Measurements from ENCODE around the gene FBXL14. TPM values are rescaled to one million over a fixed set of nuclear protein-coding genes. Genes with fewer than 3 reads are reported as not detected.
"Not testable (repeated sequence)": the region's sequence is repeated elsewhere in the genome, so short reads cannot be mapped to it uniquely, and the experiment has no call there.

FBXL14 gene
- total RNA-seq, 4 donors from 2014 or later: 12.0 to 22.6 (median 16.0) TPM

DNA sequence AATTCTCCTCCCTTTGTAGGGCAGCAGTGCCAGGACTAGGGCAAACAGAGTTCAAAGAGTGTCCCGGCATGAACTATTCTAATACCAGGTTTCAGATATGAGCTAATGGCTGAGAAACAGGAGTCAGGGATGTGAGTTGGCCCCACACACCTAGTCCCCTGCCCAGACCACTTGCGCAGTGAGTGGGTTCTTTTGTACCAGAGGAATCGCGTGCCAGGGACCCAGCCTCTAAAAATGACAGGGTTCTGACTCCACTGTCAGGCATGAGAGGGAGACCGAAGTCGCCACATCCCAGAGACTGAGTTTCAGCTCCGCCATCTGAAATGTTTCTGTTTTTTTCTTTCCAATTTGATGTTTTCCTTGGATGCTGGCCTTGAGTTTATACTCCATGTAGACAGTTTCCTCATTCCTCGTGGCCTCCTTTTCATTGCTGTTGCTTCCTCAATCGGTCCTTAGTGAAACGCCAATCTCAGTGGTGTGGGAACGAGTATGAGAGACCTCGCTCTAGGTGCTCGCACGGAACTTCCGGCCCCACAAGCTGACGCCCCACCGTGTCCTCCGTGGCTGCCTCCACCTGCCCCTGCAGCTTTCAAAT lies 31.5 kb downstream of the FBXL14 start:
- Histone ChIP-seq H3K36me3 (peaks cover 0 to 16% (median 0%) of the 10 kb centered on the region in 4 donors), H3K27me3 (no peaks in the 10 kb centered on the region), H3K27ac (replicated peaks in 1 of 4) (no peak overlapping the region), H3K9me3 (no peaks in the 10 kb centered on the region), H3K4me1 (no peaks in the 10 kb centered on the region), H3K4me3 (no peak overlapping the region)
- intact Hi-C loops (cut with DNase I): no loop called here
- WGBS: 86% methylated on average over 18 of the region's 18 CpGs
- TF ChIP-seq POLR2AphosphoS5 (IDR thresholded peaks at IDR 0.05) (no peak), POLR2A (IDR thresholded peaks at IDR 0.05; ENCODE audit: low read depth) (no peak), EP300 (IDR thresholded peaks at IDR 0.05) (no peak)
- TF ChIP-seq, protein P1, sequence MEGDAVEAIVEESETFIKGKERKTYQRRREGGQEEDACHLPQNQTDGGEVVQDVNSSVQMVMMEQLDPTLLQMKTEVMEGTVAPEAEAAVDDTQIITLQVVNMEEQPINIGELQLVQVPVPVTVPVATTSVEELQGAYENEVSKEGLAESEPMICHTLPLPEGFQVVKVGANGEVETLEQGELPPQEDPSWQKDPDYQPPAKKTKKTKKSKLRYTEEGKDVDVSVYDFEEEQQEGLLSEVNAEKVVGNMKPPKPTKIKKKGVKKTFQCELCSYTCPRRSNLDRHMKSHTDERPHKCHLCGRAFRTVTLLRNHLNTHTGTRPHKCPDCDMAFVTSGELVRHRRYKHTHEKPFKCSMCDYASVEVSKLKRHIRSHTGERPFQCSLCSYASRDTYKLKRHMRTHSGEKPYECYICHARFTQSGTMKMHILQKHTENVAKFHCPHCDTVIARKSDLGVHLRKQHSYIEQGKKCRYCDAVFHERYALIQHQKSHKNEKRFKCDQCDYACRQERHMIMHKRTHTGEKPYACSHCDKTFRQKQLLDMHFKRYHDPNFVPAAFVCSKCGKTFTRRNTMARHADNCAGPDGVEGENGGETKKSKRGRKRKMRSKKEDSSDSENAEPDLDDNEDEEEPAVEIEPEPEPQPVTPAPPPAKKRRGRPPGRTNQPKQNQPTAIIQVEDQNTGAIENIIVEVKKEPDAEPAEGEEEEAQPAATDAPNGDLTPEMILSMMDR (IDR thresholded peaks at IDR 0.05): no peak
- DNase-seq (ENCODE audit: extremely low spot score): no peak

DNA sequence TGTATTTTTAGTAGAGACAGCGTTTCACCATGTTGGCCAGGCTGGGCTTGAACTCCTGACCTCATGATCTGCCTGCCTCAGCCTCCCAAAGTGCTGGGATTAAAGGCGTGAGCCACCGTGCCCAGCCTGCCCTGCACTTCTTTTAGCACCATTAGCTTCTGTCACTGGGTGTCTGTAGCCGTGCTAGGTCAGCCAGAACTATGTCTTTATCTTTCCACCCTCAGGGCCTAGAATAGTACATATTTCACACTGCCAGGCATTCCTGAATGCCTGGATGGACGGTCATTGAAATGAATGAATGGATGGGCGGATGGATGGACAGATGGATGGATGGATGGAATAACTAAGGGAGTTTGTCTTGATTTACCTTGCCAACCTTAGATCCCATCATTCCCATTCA lies 33.7 kb downstream of the FBXL14 start:
- H3K27me3 ChIP-seq: no peaks in the 10 kb centered on the region
- intact Hi-C loops (cut with DNase I): no loop called here

DNA sequence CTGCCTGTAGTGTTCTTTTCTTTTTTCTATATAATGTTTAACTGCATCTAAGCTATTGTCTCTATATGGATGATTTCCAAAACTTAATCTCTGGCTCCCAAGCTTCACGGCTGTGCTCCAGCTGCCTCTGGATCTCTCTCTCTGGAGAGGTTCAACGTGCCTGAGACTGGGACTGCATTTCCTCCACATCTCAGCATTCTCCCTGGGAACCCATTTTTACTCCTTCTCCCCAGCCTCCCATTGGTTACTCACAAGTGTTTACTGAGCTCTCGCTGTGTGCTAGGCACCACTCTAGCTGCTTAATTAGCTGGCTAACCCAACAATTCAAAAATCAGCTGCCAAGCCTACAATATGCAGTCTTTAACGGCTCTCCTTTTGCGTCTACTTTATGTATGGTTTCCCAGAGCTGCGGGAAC lies 34.7 kb downstream of the FBXL14 start:
- no peak overlapping the region for H3K27ac ChIP-seq (replicated peaks in 1 of 4)
- H3K4me3 ChIP-seq: no peak overlapping the region
- no peaks in the 10 kb centered on the region for H3K4me1 ChIP-seq
- no peaks in the 10 kb centered on the region for H3K27me3 ChIP-seq
- no peaks in the 10 kb centered on the region for H3K36me3 ChIP-seq
- WGBS: 73% methylated on average over 6 of the region's 6 CpGs
- DNase-seq (ENCODE audit: extremely low spot score): no peak
- TF ChIP-seq POLR2AphosphoS5 (IDR thresholded peaks at IDR 0.05) (no peak), POLR2A (IDR thresholded peaks at IDR 0.05; ENCODE audit: low read depth) (no peak), EP300 (IDR thresholded peaks at IDR 0.05) (no peak)
- TF ChIP-seq, protein P1 (IDR thresholded peaks at IDR 0.05): no peak
- intact Hi-C loops (cut with DNase I): no loop called here
- no peaks in the 10 kb centered on the region for H3K9me3 ChIP-seq

More for the DNA sequence above, 33.7 kb downstream of the FBXL14 start:
- Histone ChIP-seq H3K9me3 (no peaks in the 10 kb centered on the region), H3K36me3 (peaks cover 0 to 4% (median 0%) of the 10 kb centered on the region in 4 donors), H3K27ac (replicated peaks in 1 of 4) (no peak overlapping the region), H3K4me3 (no peak overlapping the region), H3K4me1 (no peaks in the 10 kb centered on the region)
- no peak for DNase-seq (ENCODE audit: extremely low spot score)
- no peak for TF ChIP-seq POLR2A (IDR thresholded peaks at IDR 0.05; ENCODE audit: low read depth)
- no peak for TF ChIP-seq POLR2AphosphoS5 (IDR thresholded peaks at IDR 0.05)
- TF ChIP-seq, protein P1 (IDR thresholded peaks at IDR 0.05): no peak
- TF ChIP-seq EP300 (IDR thresholded peaks at IDR 0.05): no peak
- 84% methylated on average over 6 of the region's 6 CpGs for WGBS

DNA sequence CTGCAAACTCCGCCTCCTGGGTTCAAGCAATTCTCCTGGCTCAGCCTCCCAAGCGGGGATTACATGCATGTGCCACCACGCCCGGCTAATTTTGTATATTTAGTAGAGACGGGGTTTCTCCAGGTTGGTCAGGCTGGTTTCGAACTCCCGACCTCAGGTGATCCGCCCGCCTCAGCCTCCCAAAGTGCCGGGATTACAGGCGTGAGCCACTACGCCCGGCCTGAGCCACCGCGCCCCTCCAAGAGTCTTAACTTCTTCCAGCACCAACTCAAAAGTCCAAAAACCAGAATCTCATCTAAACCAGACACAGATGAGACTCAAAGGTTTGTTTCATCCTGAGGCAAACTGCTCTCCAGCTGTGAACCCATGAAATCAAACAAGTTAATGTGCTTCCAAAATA lies 36.3 kb downstream of the FBXL14 start:
- intact Hi-C loops (cut with DNase I); H3K27me3 ChIP-seq; H3K4me3 ChIP-seq; H3K27ac ChIP-seq (replicated peaks in 1 of 4); DNase-seq (ENCODE audit: extremely low spot score); H3K36me3 ChIP-seq; H3K4me1 ChIP-seq; H3K9me3 ChIP-seq: not testable (repeated sequence)
- 90% methylated on average over 12 of the region's 15 CpGs for WGBS

DNA sequence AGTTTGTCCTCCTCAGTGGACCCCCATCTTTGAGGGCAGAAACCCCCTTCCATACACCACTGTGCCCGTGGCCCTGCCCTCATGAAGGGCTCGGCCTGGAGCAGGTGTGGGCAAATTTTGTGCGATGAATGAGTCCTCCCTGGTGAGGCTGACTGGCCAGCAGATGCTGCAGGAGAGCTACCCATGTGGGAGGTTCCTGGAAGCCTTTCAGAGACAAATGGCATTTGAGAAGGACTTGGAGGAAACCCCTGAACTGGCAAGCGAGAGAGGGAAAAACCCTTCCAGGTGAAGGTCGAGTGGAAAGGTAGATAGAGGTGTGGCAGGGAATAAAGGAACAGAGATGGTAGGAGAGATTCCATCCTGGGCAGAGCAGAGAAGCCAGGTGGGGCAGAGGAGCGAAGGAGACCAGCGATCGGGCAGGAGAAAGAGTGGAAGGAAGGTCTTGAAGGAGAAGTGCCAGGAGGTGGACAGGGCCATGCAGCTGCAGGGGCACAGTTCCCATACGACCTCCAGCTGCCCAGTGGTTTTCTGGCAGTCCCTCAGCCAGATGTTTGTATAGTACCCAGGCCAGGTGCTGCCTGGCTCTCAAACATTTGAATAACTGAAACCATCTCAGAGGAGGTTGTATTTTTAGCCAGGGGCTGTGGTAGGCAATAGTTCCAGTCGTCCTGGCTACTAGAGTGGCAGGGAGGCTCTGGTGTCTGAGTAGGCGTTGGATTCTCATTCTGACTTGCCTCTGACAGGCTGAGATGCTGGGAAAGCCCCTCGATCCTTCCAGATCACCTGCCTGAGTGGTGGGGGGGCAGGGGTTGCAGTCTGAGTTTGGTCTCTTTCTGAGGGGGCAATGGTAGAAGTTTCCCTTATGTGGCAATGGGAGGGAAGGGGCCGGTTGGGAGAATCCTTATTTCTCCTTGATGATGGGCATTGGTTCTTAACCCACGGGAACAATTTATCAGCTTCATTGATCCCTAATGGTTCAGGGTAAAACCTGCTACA lies 40.1 kb downstream of the FBXL14 start:
- intact Hi-C loops (cut with DNase I): no loop called here
- no peak for DNase-seq (ENCODE audit: extremely low spot score)
- H3K4me3 ChIP-seq: no peak overlapping the region
- no peak for TF ChIP-seq POLR2AphosphoS5 (IDR thresholded peaks at IDR 0.05)
- TF ChIP-seq, protein P1 (IDR thresholded peaks at IDR 0.05): no peak
- TF ChIP-seq POLR2A (IDR thresholded peaks at IDR 0.05; ENCODE audit: low read depth): no peak
- TF ChIP-seq EP300 (IDR thresholded peaks at IDR 0.05): no peak
- peaks cover 0 to 7% (median 0%) of the 10 kb centered on the region in 4 donors for H3K4me1 ChIP-seq
- WGBS: 81% methylated on average over 12 of the region's 14 CpGs
- H3K36me3 ChIP-seq: no peaks in the 10 kb centered on the region
- H3K27me3 ChIP-seq: no peaks in the 10 kb centered on the region
- H3K27ac ChIP-seq (replicated peaks in 1 of 4): no peak overlapping the region
- no peaks in the 10 kb centered on the region for H3K9me3 ChIP-seq

Data from esophagus muscularis mucosa (tissue), 4 donors.